NCI-H1092 (cell line): ENCODE measurements around the gene MYO15A.
"Not testable (repeated sequence)": the region's sequence is repeated elsewhere in the genome, so short reads cannot be mapped to it uniquely, and the experiment has no call there.

Experiments
- DNase-seq: peaks from one replicate; lab custom pipeline; 2025; lab: John Stamatoyannopoulos, UW

Gene MYO15A

DNA sequence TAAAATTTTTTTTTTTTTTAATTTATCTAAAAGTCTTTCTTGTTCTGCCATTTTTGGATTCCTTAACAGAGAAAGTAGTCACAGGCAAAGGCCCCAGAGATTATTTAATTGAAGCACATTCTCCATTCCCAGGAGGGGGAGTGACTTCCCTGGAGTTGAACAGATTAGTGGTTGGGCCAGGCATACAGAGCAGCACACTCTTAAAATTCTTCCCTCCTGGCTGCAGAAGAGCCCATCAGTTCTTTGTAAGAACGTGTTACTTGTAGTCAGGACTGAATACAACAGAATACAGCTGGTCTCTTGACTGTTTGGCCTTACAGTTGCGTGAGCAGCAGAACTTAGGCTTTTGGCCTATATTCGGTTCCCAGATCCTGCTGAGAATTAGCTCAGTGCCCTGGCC, 76.8 kb downstream of the MYO15A start:
- no peak for DNase-seq

DNA sequence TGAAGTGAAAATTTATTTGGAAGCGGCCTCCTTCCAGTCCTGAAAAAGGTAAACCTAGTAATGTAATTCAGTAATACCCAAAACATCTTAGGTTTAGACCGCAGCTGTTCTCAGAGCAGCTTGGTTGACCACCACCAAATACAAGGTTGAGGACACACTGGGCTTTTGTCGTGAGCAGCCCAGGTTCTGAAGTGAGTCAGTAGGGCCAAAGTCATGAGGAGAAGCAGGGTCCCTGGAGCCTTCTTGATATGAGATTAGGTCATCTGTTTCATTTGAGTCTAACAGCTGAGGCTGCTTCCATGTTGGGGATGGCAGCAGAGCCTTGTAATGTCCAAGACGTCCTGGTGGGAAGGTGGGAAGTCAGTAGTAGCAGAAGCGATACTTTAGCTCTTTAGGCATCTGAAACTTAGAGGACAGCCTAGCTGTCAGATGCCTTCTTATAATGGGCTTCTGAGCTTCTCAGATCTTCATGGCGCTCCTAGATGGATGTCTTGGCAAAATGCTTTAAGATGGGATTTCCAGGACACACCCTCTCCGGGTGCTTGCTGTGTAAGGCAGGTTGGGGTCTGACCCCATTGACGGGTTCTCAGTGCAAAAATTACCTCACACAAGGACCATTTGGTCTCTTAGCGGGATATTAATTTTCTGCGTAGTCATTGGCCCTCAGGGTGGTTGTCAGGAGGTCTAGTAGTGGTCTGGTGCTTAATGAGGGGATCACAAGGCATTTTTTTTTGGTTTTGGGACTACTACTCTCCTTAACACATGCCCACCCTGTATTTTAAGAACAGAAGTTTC, 77.5 kb downstream of the MYO15A start:
- DNase-seq, result no peak

DNA sequence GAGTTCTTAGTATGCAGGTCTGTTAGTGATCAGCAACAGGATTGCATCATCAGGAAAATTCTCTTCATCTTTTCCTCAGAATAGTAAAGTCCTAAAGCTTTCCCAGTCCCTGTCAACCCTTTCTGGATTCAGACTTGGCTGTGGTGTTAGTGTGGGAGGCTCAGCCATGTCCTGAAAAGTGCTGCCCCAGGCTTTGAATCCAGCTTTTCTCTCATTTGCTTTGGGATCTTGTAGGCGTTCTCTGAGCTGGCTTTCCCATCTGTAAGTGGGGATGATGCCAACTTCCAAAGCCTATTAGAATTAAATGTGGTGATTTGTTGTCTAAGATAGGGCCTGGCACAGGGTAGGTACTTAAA, 78.0 kb downstream of the MYO15A start:
- DNase-seq, result no peak

DNA sequence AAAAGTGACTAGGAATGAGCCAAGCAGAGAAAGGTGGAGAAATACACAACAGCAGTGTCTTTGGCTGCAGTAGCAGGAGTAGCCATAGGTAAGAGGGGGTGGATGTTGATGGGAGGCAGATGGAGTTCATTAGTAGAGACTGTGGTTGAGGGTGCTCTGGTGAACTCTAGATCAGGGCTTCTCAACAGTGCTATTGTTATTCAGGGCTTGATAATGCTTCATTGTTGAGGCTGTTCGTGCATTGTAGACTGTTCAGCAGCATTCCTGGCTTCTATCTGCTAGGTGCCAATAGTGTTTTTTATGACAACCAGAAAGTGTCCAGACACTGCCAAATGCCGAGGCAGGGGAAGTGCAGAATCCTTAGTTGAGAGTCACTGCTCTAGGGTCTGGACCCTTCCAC, 78.7 kb downstream of the MYO15A start:
- no peak for DNase-seq

DNA sequence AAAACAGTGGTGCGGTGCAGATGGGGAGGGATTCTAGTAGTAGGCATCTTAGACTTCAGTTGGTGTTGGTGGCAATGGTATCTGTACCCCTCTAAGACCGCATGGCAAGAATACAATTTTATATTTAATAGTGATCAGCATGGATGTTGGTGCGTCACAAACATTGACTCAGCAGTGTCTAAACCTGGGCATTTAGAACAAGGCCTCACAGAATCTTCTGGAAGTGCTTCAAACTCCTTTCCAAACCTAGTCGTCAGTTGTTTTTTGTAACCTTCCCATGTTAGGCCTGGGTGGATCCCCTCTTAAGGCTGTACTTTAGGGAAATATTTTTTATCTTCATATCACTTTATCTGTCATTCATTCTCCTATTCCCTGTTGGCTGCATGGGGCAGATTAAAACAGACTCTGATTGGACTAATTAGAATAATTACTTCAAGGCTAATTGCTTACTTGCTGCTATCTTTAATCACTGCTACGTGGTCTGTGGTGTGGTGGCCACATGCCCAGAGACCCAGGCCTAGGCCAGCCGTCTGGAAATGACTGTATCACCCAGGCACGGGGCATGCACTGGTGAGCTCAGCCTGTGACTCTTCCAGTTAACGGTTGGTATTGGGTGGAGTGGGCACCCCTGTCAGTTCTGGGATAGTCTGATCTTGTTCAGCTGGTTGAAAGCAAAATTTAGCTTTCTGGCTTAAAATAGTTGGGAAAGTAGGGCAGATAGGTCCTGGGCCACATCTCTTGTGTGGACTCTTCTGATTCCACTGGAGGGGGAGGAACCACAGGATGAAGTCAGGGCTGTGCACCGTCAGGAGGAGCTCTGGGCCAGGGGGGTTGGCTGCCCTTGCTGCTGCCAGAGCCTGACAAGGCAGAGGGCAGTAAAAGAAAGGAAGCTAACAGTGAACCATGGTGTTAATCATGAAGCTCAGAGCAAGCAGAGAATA, 79.5 kb downstream of the MYO15A start:
- no peak for DNase-seq

DNA sequence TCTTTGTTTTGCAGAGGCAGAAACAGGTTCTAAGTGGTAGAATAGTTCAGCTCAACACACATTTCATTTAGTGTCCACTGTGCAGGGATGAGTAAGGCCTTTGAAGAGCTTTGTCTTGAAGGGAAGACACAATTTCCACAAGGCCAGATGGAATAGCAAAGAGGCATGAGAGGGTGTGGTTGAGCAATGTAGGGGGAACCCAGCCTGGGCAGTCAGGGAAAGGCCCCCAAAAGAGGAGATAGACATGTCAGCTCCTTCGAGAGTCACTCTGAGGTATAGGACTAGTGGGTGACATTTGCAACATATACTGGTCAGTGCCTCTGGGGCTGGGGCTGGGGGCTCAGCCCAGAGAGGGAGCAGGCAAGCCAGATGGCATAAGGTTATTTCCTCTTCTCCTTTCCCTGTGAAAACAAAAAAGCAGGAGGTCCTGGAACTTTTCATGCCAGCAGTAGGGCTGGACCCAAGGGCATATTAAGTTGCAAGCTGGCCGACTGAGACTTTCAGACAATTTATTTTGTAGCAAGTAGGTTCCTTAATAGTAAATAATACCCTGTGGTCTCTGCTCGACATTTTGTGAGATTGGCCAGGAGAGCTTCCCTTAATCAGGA, 82.2 kb downstream of the MYO15A start:
- no peak for DNase-seq

DNA sequence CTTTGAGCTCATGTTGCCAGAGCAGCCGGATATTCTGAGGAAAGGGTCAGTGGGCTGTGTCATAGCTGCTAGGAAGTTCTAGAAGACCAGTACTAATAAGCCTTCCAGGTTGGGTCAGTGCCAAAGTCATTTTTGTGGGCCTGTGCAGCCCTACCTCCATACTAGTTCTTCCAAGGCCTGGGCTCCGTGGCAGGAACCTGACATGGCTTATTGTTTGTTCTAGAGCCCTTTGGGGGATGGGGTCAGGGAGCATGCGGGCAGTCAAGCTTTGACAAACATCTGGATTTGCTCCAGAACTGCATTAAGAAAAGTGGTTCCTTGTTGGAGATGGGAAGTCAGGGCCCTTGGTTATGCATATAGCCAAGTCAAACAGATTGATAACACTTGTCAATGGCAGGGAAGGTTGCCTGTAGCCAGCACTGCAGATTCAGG, 82.7 kb downstream of the MYO15A start:
- no peak for DNase-seq

DNA sequence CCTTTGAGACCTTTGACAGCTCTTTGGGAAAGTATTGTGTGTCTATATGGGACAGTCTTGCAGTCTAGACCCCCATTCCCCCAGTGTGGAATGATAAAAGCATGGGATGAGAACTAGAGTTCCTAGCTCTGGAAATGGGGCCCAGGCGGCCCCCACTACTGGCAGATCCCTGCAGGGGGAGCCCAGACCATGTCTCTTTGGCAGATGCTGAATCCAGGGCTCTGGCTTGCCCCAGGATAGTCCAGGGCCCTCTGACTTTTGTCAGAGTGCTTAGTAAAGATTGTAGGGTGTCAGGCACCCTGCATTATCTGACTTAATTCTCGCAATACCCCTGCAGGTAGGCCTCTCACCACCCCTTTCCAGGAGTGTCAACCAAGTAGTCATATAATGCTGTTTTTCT, 83.4 kb downstream of the MYO15A start:
- DNase-seq, result no peak

DNA sequence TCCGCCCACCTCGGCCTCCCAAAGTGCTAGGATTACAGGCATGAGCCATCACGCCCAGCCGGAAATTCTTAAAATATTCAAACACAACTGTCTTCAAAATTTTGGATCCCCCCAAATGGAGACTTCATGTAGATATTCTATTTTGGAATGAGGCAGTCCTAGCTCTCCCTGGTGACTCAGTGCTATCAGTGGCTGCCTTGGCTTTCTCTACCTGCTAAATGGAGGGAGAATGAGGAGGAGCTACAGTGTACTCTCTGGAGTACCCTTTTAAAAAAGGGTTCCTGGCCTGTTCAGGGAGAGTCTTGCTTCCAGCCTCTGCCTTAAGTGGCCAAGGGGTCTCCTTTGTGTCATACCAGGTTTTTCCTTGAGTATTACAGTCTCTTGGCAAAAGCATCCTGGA, 85.8 kb downstream of the MYO15A start:
- DNase-seq, result no peak

DNA sequence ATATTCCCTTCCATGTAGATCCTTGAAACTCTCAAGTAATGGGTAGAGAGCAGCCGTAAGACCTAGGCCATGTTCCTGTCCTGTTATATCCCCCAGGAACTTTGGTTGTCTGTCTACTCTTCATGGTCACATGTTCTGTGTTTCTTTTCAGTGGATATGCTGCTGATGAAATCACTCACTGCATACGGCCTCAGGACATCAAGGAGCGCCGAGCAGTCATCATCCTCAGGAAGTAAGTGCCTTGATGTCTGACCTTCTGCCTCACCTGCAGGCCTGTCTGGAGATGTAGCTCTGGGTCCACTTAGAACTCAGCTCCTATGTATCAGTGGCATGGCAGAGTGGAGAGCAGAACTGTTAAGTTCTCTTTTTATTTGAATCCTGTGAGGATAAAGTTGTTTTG, 86.2 kb downstream of the MYO15A start:
- no peak for DNase-seq

DNA sequence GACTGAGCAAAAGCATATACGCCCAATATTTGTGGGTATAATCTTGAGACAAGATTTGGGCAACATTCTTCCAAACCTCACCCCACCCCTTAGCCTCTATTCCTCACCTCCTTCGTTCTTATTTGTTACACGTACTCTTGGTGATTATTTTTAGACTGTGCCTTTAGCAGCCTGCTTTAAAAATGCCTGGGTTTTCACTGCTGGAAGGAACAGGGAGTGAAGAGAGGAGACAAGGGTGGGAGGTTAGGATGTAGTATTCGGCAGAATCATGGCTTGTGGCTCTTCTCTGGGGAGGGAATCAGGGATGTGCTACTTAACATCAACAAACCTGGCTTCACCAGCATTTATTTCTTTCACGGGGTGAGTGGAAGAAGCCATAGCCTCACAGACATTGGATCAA, 86.7 kb downstream of the MYO15A start:
- DNase-seq, result no peak

DNA sequence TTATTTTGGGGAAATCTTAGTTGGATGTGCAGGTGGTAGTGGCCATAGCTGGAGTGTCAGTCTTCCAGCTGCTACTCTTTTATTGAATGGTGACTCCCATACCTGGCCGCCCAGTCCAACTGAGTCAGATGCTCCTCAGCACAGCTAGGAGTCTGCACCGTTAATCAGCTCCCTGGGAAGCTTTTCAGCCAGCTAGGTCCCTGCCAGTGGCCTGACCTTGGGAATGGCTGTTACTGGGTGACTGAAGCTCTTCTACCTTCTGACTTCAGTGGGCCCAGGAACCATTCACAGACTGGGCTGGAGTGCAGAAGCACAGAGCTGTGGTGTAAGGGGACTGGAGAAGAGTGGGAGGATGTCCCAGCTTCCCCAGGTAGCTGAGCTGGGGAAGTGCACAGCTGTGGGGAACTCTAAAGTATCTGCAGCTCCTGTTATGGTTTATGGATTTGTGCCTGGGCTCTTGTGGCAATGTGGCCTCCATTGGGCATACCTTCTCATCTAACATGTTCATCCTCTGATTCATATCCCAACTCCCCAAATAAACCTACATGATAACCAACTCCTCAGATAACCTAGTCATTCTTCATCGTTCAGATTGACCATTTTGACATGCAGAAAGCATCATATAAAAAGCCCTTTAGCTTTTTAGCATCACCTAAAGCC, 89.1 kb downstream of the MYO15A start:
- DNase-seq, result no peak

DNA sequence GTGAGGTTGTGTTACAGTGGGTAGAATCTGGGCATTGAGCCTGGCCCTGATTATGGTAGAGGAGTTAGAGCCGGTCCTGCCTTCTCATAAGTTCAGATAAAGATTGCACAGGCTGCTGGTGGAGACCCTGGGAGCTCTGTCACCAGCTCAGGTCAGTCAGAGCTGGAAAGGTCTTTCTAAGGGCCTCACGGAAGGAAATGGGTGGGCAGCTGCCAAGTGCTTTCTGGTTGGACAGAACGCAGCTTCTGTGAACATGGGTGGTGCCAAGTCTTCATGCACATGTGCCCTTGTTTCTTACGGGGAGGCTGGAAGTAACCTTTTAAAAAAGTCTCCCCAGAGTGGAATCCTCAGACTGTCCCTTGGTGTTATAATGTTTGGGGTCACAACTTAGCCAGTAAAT, 90.0 kb downstream of the MYO15A start:
- no peak for DNase-seq

DNA sequence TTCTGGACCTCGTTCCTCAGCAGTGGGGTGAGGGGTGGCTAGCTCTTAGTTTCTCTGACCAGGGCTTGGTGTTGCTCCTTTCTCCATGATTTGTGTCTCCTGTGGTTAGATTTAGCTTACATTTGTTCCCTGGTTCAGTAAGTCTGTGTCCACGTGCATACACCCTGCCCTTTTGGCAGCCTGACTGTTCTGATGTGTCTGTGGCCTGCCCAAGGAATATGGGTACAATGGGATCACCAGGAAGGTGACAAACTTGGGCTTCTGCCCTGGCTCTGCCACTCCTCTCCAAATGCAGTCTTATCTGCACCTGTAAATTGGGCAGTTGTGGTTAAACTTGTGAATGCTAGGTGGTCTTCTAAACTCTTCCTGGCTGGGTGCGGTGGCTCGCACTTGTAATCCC, 92.6 kb downstream of the MYO15A start:
- DNase-seq, result no peak

DNA sequence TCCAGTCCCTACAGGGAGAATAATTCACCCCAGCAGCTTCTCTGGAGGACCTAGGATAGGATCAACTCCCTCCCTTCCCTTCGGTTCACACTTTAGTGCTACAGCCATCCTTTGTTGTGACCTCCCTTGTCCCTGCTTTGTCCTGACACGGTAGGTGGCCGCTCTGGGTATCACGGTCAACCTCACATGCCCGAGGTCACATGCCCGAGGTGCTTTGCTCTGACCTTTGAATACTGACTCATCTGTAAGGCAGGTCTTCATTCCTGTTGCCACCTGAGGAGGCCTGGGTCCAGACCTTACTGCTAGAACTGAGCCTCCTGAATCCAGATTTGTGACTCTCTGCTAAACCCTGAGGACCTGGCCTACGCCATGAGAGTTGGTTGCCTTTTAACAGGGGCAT, 94.8 kb downstream of the MYO15A start:
- no peak for DNase-seq

DNA sequence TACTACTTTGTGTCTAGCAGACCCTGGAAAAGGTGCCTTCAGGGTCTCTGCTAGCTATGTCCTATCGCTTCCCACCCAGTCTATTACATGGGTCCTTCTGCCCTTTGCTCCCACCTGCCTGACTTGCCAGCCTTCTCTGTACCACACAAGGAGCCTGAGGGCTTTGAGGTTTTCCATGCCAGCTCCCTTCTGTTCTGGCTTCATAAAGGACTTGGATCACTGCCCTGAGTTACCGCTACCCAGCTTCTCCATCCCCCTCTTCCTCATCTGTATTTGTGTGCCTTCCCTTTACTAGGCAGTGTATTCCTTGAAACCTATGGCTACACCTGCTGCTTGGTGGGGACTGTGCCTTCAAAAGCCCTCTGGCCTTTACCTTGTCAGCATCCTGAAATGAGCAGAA, 97.3 kb downstream of the MYO15A start:
- no peak for DNase-seq

DNA sequence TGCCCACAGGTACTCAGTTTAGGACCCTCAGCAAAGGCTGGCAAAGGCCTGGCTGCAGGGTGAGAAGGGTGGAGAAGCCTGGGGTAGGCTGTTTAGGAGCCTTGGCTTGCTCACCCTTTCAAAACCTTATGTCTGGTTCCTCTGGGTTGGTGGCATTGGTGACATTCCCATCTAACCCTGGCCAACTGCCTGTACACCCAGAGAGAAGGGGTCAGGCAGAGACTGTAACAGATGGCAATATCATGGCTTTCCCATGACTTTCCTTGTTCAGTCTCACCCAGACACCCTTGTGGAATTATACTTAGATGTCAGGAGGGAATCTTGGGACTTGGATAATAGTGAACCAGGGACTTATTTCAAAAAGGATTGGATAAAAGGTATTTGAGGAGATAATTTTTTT, 98.4 kb downstream of the MYO15A start:
- DNase-seq, result no peak

DNA sequence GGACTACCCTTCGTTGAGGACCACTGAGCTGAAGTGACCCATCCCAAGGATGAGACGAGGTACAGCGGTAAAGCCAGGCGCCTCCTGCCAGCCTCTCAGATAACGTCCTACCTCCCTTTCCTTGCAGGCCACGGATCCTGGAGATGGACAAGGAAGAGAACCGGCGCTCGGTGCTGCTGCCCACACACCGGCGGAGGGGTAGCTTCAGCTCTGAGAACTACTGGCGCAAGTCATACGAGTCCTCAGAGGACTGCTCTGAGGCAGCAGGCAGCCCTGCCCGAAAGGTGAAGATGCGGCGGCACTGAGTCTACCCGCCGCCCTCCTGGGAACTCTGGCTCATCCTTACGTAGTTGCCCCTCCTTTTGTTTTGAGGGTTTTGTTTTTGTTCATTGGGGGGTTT, 99.5 kb downstream of the MYO15A start:
- DNase-seq, result no peak

DNA sequence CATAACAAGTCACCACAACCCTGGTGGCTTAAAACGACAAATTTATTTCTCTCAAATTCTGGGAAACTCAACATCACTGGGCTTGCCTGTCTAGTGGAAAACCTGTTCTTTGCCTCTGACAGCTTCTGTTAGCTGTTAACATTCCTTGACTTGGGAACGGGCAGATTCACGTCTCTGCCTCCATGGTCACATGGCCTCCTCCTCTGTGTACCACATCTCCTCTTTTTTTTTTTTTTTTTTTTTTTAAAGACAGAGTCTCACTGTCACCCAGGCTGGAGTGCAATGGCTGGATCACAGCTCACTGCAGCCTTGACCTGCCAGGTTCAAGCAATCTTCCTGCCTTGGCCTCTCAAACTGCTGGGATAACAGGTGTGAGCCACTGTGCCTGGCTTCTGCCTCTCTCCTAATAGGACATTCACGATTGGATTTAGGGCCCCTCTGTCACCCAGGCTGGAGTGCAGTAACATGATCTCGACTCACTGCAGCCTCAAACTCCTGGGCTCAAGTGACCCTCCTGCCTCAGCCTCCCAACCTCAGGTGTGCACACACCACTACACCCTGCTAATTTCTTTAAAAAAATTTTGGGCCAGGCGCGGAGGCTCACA, 105.2 kb downstream of the MYO15A start:
- no peak for DNase-seq

DNA sequence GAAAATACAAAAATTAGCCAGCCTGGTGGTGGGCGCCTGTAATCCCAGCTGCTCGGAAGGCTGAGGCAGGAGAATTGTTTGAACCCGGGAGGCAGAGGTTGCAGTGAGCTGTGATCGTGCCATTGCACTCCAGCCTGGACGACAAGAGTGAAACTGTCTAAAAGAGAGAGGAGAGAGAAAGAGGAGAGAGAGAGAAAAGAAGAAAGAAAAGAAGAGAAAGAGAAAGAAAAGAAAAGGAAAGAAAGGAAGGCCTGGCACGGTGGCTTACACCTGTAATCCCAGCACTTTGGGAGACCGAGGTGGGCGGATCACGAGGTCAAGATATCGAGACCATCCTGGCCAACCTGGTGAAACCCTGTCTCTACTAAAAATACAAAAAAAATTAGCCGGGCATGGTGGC, 108.3 kb downstream of the MYO15A start:
- not testable (repeated sequence) for DNase-seq

DNA sequence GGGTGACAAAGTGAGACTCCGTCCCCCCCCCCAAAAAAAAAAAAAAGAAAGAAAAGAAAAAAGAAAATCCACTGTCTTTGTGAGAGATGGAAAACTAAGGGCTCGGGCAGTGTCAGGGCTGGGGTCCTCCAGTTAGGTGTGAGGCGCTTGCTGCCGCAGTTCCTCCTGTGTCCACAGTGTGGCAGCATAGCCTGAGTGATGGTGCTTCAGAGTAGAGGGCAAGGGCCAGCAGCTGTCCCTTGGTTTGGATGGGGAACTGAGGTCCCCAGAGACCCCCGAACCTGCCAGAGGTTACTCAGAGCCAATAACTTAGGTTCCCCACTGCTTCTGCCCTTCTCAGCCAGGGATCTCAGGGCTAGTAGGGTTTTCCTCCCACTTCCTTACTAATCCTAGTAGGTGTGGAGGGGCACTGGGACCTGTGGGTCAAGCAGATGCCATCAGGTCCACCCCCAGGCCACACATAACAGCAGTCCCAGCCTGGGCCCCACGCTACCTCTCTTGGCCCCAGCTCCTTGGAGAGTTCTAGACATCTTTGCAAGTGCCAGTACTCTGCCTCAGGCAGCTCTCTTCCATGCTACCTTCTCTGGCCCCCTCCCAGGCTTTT, 109.0 kb downstream of the MYO15A start:
- DNase-seq, result peak; percentile 28
